Measurements from ENCODE around the gene JUND. TPM values are rescaled to one million over a fixed set of nuclear protein-coding genes. Genes with fewer than 3 reads are reported as not detected.
A peak's percentile ranks its signal among the peaks of the same experiment; 100 is the strongest.

Gene JUND
- polyA plus RNA-seq, 2 of the 4 experiments (the other 2 are of a cell fraction), result 65.1 to 68.9 TPM

DNA sequence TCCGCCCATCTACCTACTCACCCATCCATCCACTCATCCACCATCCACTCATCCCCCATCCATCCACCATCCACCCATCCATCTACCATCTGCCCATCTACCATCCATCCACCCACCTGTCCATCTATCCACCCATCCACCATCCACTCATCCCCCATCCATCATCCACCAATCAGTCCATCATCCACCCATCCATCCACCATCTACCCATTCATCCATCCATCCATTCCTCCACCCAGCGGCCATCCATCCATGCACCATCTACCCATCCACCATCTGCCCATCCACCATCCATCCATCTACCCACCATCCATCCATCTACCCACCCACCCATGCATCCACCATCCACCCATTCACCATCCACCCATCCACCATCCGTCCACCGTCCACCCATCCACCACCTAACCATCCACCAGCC, 13.6 kb upstream of the JUND start:
- POLR2A ChIA-PET, result no interaction called here
- H3K4me1 ChIP-seq, result peaks cover 39% of the 10 kb centered on the region
- CTCF ChIA-PET, result interaction anchor here (6.5 kb wide), 1 partner anchor 16 kb away, joined by 57 read pairs; the partner anchor contains the start of gene JUND
- no peak for DNase-seq (ENCODE audit: low read depth in 1 of 2, low spot score in 1 of 2)
- peak overlapping the region in 1 of 2 experiments; percentile 99; a peak in 2 of 6 replicates for H3K27ac ChIP-seq
- H3K9me3 ChIP-seq, result no peaks in the 10 kb centered on the region
- ATAC-seq, result no peak
- no peak for FAIRE-seq
- H3K4me2 ChIP-seq, result no peak overlapping the region
- 96% methylated on average over 4 of the region's 4 CpGs for WGBS (ENCODE audit: missing lambda C conversion rate)
- TF ChIP-seq HOXA7 (CRISPR knock-in tag; IDR thresholded peaks at IDR 0.05), result no peak
- TF ChIP-seq, protein P1, sequence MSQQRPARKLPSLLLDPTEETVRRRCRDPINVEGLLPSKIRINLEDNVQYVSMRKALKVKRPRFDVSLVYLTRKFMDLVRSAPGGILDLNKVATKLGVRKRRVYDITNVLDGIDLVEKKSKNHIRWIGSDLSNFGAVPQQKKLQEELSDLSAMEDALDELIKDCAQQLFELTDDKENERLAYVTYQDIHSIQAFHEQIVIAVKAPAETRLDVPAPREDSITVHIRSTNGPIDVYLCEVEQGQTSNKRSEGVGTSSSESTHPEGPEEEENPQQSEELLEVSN (IDR thresholded peaks at IDR 0.05; ENCODE audit: borderline replicate concordance, low read depth), result no peak
- TF ChIP-seq CEBPB (IDR thresholded peaks at IDR 0.05), result no peak
- no peak for TF ChIP-seq CHD2 (IDR thresholded peaks at IDR 0.05; ENCODE audit: low read length, partially characterized antibody)
- no peak for TF ChIP-seq MYC (IDR thresholded peaks at IDR 0.05; ENCODE audit: borderline replicate concordance, low read length)
- TF ChIP-seq ZNF302 (CRISPR knock-in tag; IDR thresholded peaks at IDR 0.05), result no peak
- TF ChIP-seq, protein P2, sequence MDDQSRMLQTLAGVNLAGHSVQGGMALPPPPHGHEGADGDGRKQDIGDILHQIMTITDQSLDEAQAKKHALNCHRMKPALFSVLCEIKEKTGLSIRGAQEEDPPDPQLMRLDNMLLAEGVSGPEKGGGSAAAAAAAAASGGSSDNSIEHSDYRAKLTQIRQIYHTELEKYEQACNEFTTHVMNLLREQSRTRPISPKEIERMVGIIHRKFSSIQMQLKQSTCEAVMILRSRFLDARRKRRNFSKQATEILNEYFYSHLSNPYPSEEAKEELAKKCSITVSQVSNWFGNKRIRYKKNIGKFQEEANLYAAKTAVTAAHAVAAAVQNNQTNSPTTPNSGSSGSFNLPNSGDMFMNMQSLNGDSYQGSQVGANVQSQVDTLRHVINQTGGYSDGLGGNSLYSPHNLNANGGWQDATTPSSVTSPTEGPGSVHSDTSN (IDR thresholded peaks at IDR 0.05), result no peak
- TF ChIP-seq HOXB5 (CRISPR knock-in tag; IDR thresholded peaks at IDR 0.05), result no peak
- no peak for TF ChIP-seq CHD4 (IDR thresholded peaks at IDR 0.05; ENCODE audit: borderline replicate concordance)
- TF ChIP-seq TFCP2L1 (CRISPR knock-in tag; IDR thresholded peaks at IDR 0.05), result no peak
- TF ChIP-seq FOSB (CRISPR knock-in tag; IDR thresholded peaks at IDR 0.05), result no peak
- TF ChIP-seq, protein P3, sequence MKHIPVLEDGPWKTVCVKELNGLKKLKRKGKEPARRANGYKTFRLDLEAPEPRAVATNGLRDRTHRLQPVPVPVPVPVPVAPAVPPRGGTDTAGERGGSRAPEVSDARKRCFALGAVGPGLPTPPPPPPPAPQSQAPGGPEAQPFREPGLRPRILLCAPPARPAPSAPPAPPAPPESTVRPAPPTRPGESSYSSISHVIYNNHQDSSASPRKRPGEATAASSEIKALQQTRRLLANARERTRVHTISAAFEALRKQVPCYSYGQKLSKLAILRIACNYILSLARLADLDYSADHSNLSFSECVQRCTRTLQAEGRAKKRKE (CRISPR knock-in tag; IDR thresholded peaks at IDR 0.05; ENCODE audit: low read depth), result no peak
- no peak for TF ChIP-seq NFE2L2 (conservative IDR thresholded peaks at IDR 0.05; ENCODE audit: low read length)
- no peak for TF ChIP-seq EHF (CRISPR knock-in tag; IDR thresholded peaks at IDR 0.05)
- H3K4me3 ChIP-seq, result no peak overlapping the region

DNA sequence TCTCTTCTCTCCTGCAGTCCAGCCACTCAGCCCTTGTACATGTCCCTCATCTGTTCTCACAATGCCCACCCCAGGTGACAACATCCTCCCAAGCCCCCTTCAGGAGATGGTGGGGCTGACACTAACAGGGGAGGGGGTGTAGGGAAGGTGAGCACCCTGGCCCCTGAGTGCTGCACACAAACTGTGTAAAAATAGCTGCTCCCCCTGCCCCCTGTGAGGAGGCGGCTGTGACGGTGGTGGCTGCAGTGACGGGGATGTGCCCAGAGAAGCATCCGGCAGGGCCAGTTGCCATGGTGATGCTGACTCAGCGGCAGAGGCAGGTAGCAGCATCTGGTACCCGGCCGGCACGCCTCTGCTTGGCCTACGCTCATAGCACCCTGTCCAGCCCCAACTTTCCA, 13.0 kb upstream of the JUND start:
- H3K4me3 ChIP-seq, result no peak overlapping the region
- CTCF ChIA-PET, result interaction anchor here (0.9 to 6.5 kb wide), 2 partner anchors 15 to 28 kb away, joined by 3 to 57 read pairs; partner anchors contain the start of gene JUND
- POLR2A ChIA-PET, result no interaction called here
- TF ChIP-seq MAFK (IDR thresholded peaks at IDR 0.05; ENCODE audit: partially characterized antibody) (peak; percentile 72), POLR2AphosphoS2 (conservative IDR thresholded peaks at IDR 0.05; ENCODE audit: low read length) (no peak)
- ATAC-seq (no peak), FAIRE-seq (no peak), DNase-seq (ENCODE audit: low read depth in 1 of 2, low spot score in 1 of 2) (no peak)
- H3K4me2 ChIP-seq, result peak overlapping the region; percentile 92
- peaks cover 43% of the 10 kb centered on the region for H3K4me1 ChIP-seq
- H3K9me3 ChIP-seq, result no peaks in the 10 kb centered on the region
- WGBS (ENCODE audit: missing lambda C conversion rate), result no CpG with 5 or more reads among the region's 9 CpGs
- peak overlapping the region; percentile 99 to 100 for H3K27ac ChIP-seq

DNA sequence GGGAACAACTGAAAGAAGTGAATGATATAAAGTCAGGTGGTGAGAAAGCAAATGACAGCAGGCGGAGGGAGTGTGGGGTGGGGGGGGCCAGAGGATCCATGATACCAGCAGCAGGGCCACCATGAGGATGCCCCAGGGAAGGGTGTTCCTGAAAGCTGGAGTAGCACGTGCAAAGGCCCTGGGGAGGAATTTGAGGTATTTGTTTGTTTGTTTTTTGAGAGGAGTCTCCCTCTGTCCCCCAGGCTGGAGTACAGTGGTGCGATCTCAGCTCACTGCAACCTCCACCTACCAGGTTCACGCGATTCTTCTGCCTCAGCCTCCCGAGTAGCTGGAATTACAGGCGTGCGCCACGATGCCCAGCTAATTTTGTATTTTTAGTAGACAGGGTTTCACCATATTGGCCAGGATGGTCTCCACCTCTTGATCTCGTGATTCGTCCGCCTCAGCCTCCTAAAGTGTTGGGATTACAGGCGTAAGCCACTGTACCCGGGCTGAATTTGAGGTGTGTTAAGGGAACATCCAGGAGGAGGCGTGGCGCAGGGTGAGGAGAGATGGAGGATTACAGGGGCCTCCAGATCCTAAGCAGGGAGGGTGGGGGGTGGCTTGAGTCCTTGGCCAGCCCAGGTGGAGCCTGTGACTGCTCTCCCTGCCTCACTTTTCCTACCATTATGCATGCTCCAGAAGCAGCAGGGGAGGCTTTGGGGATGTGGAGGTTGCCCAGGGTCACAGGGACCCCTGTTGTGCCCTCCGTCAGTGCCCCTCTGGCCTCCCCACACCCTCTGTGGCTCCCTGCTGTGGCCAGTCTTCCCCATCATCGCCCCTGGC, 12.4 kb upstream of the JUND start:
- H3K9me3 ChIP-seq, result no peaks in the 10 kb centered on the region

More for the DNA sequence above, 12.4 kb upstream of the JUND start:
- no peak for ATAC-seq
- H3K4me3 ChIP-seq, result peak overlapping the region; percentile 56
- H3K4me2 ChIP-seq, result peak overlapping the region; percentile 92
- WGBS (ENCODE audit: missing lambda C conversion rate), result 78% methylated on average over 17 of the region's 18 CpGs
- ChIA-PET POLR2A (interaction anchor here (1.5 to 3.0 kb wide), 5 partner anchors 9 to 92 kb away, joined by 6 to 235 read pairs (median 48); partner anchors contain the start of genes GDF15, JUND and LSM4), CTCF (interaction anchor here (0.9 to 6.5 kb wide), 3 partner anchors 15 to 34 kb away, joined by 3 to 57 read pairs (median 6); partner anchors contain the start of gene JUND)
- no peak for TF ChIP-seq RFX5 (IDR thresholded peaks at IDR 0.05)
- TF ChIP-seq BHLHE40 (IDR thresholded peaks at IDR 0.05; ENCODE audit: low read depth, low read length), result 0 out of 2 replicates have a peak, but pooled peaks have one; percentile 14
- TF ChIP-seq, protein P4, sequence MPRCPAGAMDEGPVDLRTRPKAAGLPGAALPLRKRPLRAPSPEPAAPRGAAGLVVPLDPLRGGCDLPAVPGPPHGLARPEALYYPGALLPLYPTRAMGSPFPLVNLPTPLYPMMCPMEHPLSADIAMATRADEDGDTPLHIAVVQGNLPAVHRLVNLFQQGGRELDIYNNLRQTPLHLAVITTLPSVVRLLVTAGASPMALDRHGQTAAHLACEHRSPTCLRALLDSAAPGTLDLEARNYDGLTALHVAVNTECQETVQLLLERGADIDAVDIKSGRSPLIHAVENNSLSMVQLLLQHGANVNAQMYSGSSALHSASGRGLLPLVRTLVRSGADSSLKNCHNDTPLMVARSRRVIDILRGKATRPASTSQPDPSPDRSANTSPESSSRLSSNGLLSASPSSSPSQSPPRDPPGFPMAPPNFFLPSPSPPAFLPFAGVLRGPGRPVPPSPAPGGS (IDR thresholded peaks at IDR 0.05), result no peak
- TF ChIP-seq PHF8 (IDR thresholded peaks at IDR 0.05; ENCODE audit: borderline replicate concordance, low read depth), result no peak
- TF ChIP-seq, protein P5, sequence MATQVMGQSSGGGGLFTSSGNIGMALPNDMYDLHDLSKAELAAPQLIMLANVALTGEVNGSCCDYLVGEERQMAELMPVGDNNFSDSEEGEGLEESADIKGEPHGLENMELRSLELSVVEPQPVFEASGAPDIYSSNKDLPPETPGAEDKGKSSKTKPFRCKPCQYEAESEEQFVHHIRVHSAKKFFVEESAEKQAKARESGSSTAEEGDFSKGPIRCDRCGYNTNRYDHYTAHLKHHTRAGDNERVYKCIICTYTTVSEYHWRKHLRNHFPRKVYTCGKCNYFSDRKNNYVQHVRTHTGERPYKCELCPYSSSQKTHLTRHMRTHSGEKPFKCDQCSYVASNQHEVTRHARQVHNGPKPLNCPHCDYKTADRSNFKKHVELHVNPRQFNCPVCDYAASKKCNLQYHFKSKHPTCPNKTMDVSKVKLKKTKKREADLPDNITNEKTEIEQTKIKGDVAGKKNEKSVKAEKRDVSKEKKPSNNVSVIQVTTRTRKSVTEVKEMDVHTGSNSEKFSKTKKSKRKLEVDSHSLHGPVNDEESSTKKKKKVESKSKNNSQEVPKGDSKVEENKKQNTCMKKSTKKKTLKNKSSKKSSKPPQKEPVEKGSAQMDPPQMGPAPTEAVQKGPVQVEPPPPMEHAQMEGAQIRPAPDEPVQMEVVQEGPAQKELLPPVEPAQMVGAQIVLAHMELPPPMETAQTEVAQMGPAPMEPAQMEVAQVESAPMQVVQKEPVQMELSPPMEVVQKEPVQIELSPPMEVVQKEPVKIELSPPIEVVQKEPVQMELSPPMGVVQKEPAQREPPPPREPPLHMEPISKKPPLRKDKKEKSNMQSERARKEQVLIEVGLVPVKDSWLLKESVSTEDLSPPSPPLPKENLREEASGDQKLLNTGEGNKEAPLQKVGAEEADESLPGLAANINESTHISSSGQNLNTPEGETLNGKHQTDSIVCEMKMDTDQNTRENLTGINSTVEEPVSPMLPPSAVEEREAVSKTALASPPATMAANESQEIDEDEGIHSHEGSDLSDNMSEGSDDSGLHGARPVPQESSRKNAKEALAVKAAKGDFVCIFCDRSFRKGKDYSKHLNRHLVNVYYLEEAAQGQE (IDR thresholded peaks at IDR 0.05), result no peak
- no peak for TF ChIP-seq TP53 (CRISPR knock-in tag; IDR thresholded peaks at IDR 0.05)
- no peak for TF ChIP-seq HOXB13 (CRISPR knock-in tag; IDR thresholded peaks at IDR 0.05; ENCODE audit: low read depth)
- peak overlapping the region; percentile 99 to 100 for H3K27ac ChIP-seq
- no peak for FAIRE-seq
- DNase-seq (ENCODE audit: low read depth in 1 of 2, low spot score in 1 of 2), result no peak
- peaks cover 37% of the 10 kb centered on the region for H3K4me1 ChIP-seq

Measured in A549 (cell line).